Sciatic nerve (tissue), 2 donors: Measurements from ENCODE around the gene HEPN1. TPM values are rescaled to one million over a fixed set of nuclear protein-coding genes. Genes with fewer than 3 reads are reported as not detected.
"Not testable (repeated sequence)": the region's sequence is repeated elsewhere in the genome, so short reads cannot be mapped to it uniquely, and the experiment has no call there.

Source experiments
- ATAC-seq: fragments of 200-7000 bp; cut with Tn5 transposase; one replicate; pipeline ENCODE4 v1.9.1; 2020; ENCODE audit warnings: mild to moderate bottlenecking, moderate library complexity
- DNase-seq: peaks from one replicate; pipeline ENCODE4 v3.0.0-alpha.2; 2020; ENCODE audit warnings: low spot score
- intact Hi-C: fragments of 100-400 bp; cut with DNase I; formaldehyde crosslinking; loops from one replicate; pipeline ENCODE4 v1.14.2; 2022
- total RNA-seq: library from RNA; stranded (reverse); fragmentation: NEBNext Ultra II Directional; extraction: Animal tissue kit (Norgen Biotek cat#: 25700); gene quantifications from one replicate; pipeline ENCODE4 v1.2.1, GENCODE V29; 2021
- donor health status: DM: no; HTN: no; CAD: no.
- donor health status: DM: no; HTN: no; CAD: no.

Gene HEPN1
- total RNA-seq, 1 donor from 2014 or later = not detected

DNA sequence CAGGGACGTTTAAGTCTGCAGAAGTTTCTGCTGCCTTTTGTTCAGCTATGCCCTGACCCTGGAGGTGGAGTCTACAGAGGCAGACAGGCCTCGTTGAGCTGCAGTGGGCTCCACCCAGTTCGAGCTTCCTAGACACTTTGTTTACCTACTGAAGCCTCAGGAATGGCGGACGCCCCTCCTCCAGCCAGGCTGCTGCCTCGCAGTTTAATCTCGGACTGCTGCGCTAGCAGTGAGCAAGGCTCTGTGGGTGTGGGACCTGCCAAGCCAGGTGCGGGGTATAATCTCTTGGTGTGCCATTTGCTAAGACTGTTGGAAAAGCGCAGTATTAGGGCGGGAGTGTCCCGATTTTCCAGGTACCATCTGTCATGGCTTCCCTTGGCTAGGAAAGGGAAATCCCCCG lies 49.1 kb downstream of the HEPN1 start:
- intact Hi-C loops, ATAC-seq, DNase-seq: not testable (repeated sequence)

Other genes with a start within 250 kb of the HEPN1 start
- gene SIAE, start 245.5 kb upstream of the HEPN1 start, total RNA-seq = 12.3 TPM
- 2.5 TPM for gene SPA17, start 245.3 kb upstream of the HEPN1 start, total RNA-seq
- 6.2 TPM for gene NRGN, start 179.3 kb upstream of the HEPN1 start, total RNA-seq
- gene VSIG2, start 167.0 kb upstream of the HEPN1 start, total RNA-seq = 2.0 TPM
- 61.0 TPM for gene ESAM, start 157.0 kb upstream of the HEPN1 start, total RNA-seq
- gene MSANTD2, start 118.8 kb upstream of the HEPN1 start, total RNA-seq = 22.1 TPM
- gene ROBO3, start 53.8 kb upstream of the HEPN1 start, total RNA-seq = 36.6 TPM
- 34.4 TPM for gene ROBO4, start 21.4 kb upstream of the HEPN1 start, total RNA-seq
- 16.5 TPM for gene HEPACAM, start 16.8 kb downstream of the HEPN1 start, total RNA-seq
- gene CCDC15, start 35.0 kb downstream of the HEPN1 start, total RNA-seq = 2.8 TPM
- gene SLC37A2, start 144.1 kb downstream of the HEPN1 start, total RNA-seq = 12.7 TPM
- gene TMEM218, start 192.4 kb downstream of the HEPN1 start, total RNA-seq = 15.2 TPM
- gene PKNOX2, start 245.5 kb downstream of the HEPN1 start, total RNA-seq = 17.3 TPM